C4-2B (cell line): ENCODE results near the gene NUP98.

Experiments used
- H3K27ac ChIP-seq: fragments of 450-650 bp; 2 replicates; pipeline ENCODE4 v1.5.1; 2017
- CTCF ChIP-seq: fragments of 450-650 bp; conservative IDR thresholded peaks from 2 replicates; pipeline ENCODE4 v1.5.1; 2017; ENCODE audit warnings: mild to moderate bottlenecking
- ZFX ChIP-seq: fragments of 450-650 bp; IDR thresholded peaks from 2 replicates; pipeline ENCODE4 v1.6.1; 2017

The NUP98 gene

GRCh38 chr11:3735827-3736226 lies 61.5 kb downstream of the NUP98 start:
- no peak for TF ChIP-seq ZFX
- TF ChIP-seq CTCF = no peak
- no peak overlapping the region for H3K27ac ChIP-seq

GRCh38 chr11:3732671-3733436 lies 64.5 kb downstream of the NUP98 start:
- H3K27ac ChIP-seq = no peak overlapping the region
- TF ChIP-seq ZFX = no peak
- no peak for TF ChIP-seq CTCF

GRCh38 chr11:3723014-3723708 lies 74.2 kb downstream of the NUP98 start:
- H3K27ac ChIP-seq = no peak overlapping the region

GRCh38 chr11:3722100-3722499 lies 75.3 kb downstream of the NUP98 start:
- no peak overlapping the region for H3K27ac ChIP-seq
- no peak for TF ChIP-seq CTCF
- no peak for TF ChIP-seq ZFX

More at GRCh38 chr11:3723014-3723708, 74.2 kb downstream of the NUP98 start:
- TF ChIP-seq ZFX (no peak), CTCF (no peak)

DNA sequence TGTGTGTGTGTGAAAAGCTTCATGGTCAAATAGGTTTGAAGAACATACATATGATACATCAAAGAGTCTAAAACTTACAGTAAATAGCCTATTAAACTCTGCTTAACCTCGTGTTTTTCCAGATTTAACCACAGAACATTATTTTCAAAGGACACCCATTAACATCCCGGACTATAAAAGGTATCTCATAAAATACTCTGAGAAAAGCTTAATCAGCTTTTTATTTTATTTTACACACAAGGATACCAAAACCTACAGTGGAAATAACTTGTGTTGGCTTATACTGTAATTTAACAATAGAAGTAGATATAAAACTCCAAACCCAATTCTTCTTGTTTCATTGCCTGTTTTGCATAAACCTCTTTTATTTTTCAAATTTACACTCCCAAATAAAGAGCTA lies 76.4 kb downstream of the NUP98 start:
- TF ChIP-seq CTCF = no peak
- no peak for TF ChIP-seq ZFX
- no peak overlapping the region for H3K27ac ChIP-seq

GRCh38 chr11:3712274-3712673 lies 85.1 kb downstream of the NUP98 start:
- H3K27ac ChIP-seq = no peak overlapping the region
- TF ChIP-seq CTCF = no peak
- no peak for TF ChIP-seq ZFX
